Tibial artery (tissue), 4 donors: Measurements from ENCODE around the gene TRIM7.
"Not testable (repeated sequence)": the region's sequence is repeated elsewhere in the genome, so short reads cannot be mapped to it uniquely, and the experiment has no call there.

Source experiments
- DNase-seq, 2 donors: peaks; one replicate each; pipeline ENCODE4 v3.0.0-alpha.2; 2019
- H3K27ac ChIP-seq, 2 donors: fragments of 200-600 bp; sonication (generic) in 1 of 2; 1 replicate in 1 of 2; 2 replicates in 1 of 2; pipeline ENCODE4 v1.5.1; 2018 to 2019; ENCODE audit warnings: mild to moderate bottlenecking in 1 of 2
- H3K27me3 ChIP-seq, 2 donors: fragments of 200-600 bp; sonication (generic) in 1 of 2; one replicate each; pipeline versions ENCODE4 v1.5.1 to v1.6.0; 2016 to 2019
- H3K36me3 ChIP-seq, 3 donors: fragments of 200-600 bp; sonication (generic) in 2 of 3; one replicate each; pipeline ENCODE4 v1.5.1; 2016 to 2019; ENCODE audit warnings: mild to moderate bottlenecking in 2 of 3
- H3K4me1 ChIP-seq, 4 donors: fragments of 200-600 bp; sonication (generic) in 2 of 4; 1 replicate in 3 of 4; 2 replicates in 1 of 4; pipeline ENCODE4 v1.5.1; 2016 to 2019
- H3K4me3 ChIP-seq, 2 donors: fragments of 200-600 bp; sonication (generic) in 1 of 2; 1 replicate in 1 of 2; 2 replicates in 1 of 2; pipeline ENCODE4 v1.5.1; 2018 to 2019; ENCODE audit warnings: mild to moderate bottlenecking in 2 of 2
- H3K9me3 ChIP-seq, 3 donors: fragments of 200-600 bp; sonication (generic) in 1 of 3; one replicate each; pipeline ENCODE4 v1.5.1; 2016 to 2019
- intact Hi-C: fragments of 100-400 bp; cut with DNase I; formaldehyde crosslinking; loops from one replicate; pipeline ENCODE4 v1.15.0; 2023; ENCODE audit warnings: low total_unique reads
- TF ChIP-seq, protein P1 (sequence below), 2 experiments: fragments of 200-600 bp in 1 of 2; fragments of 450-650 bp in 1 of 2; IDR thresholded peaks; one replicate each; pipeline ENCODE4 v1.5.1; 2017 to 2019; ENCODE audit warnings: antibody characterized with exemption in 2 of 2, mild to moderate bottlenecking in 1 of 2, moderate library complexity in 1 of 2

Gene TRIM7

DNA sequence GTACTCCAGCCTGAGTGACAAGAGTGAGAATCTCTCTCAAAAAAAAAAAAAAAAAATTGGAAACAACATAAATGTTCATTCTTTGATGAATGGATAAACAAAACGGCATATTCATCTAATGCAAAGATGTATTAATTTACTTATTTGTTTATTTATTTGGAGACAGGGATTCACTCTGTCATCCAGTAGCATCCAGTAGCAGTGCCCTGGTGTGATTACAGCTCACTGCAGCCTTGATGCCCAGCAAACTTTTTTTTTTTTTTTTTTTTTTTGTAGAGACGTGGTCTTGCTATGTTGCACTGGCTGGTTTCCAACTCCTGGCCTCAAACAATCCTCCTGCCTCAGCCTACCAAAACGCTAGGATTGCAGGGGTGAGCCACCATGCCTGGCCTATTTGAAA, 33.2 kb downstream of the TRIM7 start:
- H3K9me3 ChIP-seq, result no peaks in the 10 kb centered on the region
- no peak overlapping the region for H3K27ac ChIP-seq
- DNase-seq, result no peak
- peaks cover 0 to 20% (median 3%) of the 10 kb centered on the region in 4 donors for H3K4me1 ChIP-seq
- H3K27me3 ChIP-seq, result peaks cover 7 to 95% of the 10 kb centered on the region in 2 donors
- H3K4me3 ChIP-seq, result no peak overlapping the region
- TF ChIP-seq, protein P1, sequence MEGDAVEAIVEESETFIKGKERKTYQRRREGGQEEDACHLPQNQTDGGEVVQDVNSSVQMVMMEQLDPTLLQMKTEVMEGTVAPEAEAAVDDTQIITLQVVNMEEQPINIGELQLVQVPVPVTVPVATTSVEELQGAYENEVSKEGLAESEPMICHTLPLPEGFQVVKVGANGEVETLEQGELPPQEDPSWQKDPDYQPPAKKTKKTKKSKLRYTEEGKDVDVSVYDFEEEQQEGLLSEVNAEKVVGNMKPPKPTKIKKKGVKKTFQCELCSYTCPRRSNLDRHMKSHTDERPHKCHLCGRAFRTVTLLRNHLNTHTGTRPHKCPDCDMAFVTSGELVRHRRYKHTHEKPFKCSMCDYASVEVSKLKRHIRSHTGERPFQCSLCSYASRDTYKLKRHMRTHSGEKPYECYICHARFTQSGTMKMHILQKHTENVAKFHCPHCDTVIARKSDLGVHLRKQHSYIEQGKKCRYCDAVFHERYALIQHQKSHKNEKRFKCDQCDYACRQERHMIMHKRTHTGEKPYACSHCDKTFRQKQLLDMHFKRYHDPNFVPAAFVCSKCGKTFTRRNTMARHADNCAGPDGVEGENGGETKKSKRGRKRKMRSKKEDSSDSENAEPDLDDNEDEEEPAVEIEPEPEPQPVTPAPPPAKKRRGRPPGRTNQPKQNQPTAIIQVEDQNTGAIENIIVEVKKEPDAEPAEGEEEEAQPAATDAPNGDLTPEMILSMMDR (IDR thresholded peaks at IDR 0.05), result no peak
- intact Hi-C loops, result no loop called here
- H3K36me3 ChIP-seq, result no peaks in the 10 kb centered on the region

DNA sequence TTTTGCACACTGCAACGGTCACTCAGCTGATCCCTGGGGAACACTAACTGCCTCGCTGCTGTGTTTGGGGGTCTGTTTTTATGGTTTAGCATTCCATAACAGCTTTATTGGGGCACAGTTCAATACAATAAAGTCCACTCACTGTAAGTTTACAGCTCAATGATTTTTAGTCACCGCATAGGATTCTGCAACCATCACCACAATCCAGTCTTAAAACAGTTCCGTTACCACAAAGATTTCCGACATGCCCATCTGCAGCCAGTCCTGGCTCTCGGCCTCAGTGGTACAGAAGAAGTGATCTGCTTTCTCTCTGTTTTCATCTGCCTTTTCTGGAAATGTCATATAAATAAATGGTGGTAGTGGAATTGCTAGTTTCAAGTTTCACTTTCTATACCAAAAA, 34.0 kb downstream of the TRIM7 start:
- intact Hi-C loops, result no loop called here
- peaks cover 7 to 96% of the 10 kb centered on the region in 2 donors for H3K27me3 ChIP-seq
- no peak overlapping the region for H3K27ac ChIP-seq
- DNase-seq, result no peak
- H3K36me3 ChIP-seq, result no peaks in the 10 kb centered on the region
- no peaks in the 10 kb centered on the region for H3K9me3 ChIP-seq
- H3K4me3 ChIP-seq, result no peak overlapping the region
- H3K4me1 ChIP-seq, result peaks cover 0 to 20% (median 3%) of the 10 kb centered on the region in 4 donors
- TF ChIP-seq, protein P1 (IDR thresholded peaks at IDR 0.05), result no peak

DNA sequence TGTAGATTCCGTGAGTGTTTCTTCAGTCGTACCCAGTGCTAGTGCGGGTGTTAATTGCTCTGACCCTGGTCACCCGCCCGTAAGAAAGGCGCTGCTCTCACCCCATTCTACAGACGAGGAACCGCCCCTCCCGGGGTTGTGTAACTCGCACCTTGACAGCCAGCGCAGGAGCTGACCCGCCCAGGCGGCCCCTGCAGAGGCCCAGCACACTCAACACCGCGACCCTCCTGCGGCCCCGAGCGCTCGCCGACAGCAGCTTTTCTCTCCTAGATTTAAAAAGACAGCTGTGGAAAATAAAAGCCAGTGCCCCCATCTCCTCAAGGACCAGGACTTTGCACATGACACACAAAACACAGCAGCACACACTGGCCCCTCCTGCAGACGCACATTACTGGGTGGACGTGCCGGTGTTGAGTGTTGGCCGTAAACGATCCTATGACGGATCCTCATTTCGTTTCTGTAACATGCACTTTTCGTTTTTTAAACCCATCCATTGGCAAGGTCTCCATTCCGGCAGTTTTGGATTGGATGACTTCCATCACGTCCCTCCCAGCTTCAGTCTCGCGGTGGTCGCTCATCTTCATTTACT, 34.7 kb downstream of the TRIM7 start:
- H3K27me3 ChIP-seq, result peaks cover 7 to 97% of the 10 kb centered on the region in 2 donors
- H3K9me3 ChIP-seq, result no peaks in the 10 kb centered on the region
- no peaks in the 10 kb centered on the region for H3K36me3 ChIP-seq
- TF ChIP-seq, protein P1 (IDR thresholded peaks at IDR 0.05), result no peak
- peaks cover 0 to 20% (median 3%) of the 10 kb centered on the region in 4 donors for H3K4me1 ChIP-seq
- intact Hi-C loops, result no loop called here
- no peak overlapping the region for H3K4me3 ChIP-seq
- H3K27ac ChIP-seq, result no peak overlapping the region
- DNase-seq, result peak in 1 of 2 donors; percentile 27

DNA sequence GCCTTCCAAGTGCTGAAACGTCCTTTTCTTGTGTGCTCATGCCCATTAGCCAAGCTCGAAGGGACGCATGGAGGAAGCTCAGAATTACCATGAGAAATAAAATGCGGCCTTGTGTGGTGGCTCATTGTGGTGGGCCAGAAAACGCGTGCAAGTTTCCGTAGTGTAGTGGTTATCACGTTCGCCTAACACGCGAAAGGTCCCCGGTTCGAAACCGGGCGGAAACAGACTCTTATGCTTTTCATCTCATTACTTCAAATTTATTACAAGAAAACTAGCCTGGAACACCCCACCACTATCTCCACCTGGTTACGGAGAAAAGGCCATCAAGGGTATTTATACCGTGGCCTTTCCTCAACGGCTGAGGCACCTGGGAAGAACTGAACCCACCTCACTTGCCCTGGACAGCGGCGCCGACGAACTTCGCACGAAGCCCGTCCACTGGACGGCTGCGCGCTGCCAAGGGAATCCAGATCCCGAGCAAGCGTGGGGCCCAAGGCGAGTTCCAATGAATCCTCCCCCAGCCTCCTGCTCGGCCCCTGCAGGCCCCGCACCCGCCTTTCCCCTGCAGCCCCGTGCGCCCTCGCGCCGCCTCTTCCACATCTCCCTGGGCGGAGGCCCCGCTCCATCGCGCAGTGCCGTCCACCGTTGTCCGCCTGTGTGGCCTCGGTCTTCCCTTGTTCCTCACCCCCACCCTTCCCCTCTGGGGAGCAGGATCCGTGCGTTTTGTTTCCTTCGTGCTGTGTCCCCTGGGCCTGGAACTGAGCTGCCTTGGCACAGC, 35.3 kb downstream of the TRIM7 start:
- H3K36me3 ChIP-seq, H3K4me3 ChIP-seq, H3K9me3 ChIP-seq, intact Hi-C loops, H3K27ac ChIP-seq: not testable (repeated sequence)
- peak in 1 of 2 donors; percentile 60 for DNase-seq
- peaks cover 7 to 96% of the 10 kb centered on the region in 2 donors for H3K27me3 ChIP-seq
- H3K4me1 ChIP-seq, result peaks cover 0 to 20% (median 3%) of the 10 kb centered on the region in 4 donors

DNA sequence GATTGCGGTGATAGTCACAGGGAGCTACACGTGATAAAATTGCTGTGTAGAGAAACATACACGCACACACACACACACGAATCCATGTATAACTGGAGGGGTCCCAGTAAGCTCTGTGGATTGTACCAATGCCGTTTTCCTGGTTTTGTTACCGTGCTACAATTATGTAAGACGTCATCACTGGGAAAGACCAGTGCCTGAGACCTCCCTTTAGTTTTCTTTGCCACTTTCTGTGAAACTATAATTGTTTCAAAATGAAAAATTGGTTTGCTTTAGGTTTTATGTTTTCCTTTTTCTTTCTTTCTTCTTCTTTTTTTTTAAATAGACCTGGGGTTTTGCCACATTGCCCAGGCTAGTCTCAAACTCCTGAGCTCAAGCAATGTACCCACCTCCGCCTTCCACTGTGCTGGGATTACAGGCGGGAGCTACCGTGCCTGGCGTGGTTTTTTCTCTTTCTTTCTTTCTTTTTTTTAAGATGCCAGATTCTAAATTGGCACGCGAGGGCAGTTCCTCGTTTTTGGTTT, 36.3 kb downstream of the TRIM7 start:
- peak in 1 of 2 donors; percentile 1 for DNase-seq
- H3K27ac ChIP-seq, result no peak overlapping the region
- H3K4me3 ChIP-seq, result no peak overlapping the region
- H3K9me3 ChIP-seq, result no peaks in the 10 kb centered on the region
- peaks cover 0 to 93% of the 10 kb centered on the region in 2 donors for H3K27me3 ChIP-seq
- intact Hi-C loops, result no loop called here
- H3K36me3 ChIP-seq, result no peaks in the 10 kb centered on the region
- TF ChIP-seq, protein P1 (IDR thresholded peaks at IDR 0.05), result no peak
- peaks cover 0 to 17% (median 3%) of the 10 kb centered on the region in 4 donors for H3K4me1 ChIP-seq
